ENCODE data around the gene HIGD2A. TPM values are rescaled to one million over a fixed set of nuclear protein-coding genes. Genes with fewer than 3 reads are reported as not detected.
A peak's percentile ranks its signal among the peaks of the same experiment; 100 is the strongest.

HIGD2A gene
- total and polyA plus RNA-seq, 10 of the 15 experiments (the other 5 are each of a cell fraction or from before 2014, with no cell fraction given), result 152 to 348 (median 194) TPM

- no peak for DNase-seq (ENCODE audit: low read depth, low spot score)
- Histone ChIP-seq H3K36me3 (ENCODE audit: control insufficient read depth in 2 of 2, insufficient read depth in 2 of 2, low read length in 1 of 2) (no peaks in the 10 kb centered on the region), H3K9ac (ENCODE audit: control insufficient read depth, insufficient read depth, low read length) (no peak overlapping the region), H3K27ac (ENCODE audit: control insufficient read depth, insufficient read depth) (no peak overlapping the region), H3K4me1 (ENCODE audit: control insufficient read depth, insufficient read depth, low read length) (peaks cover 5% of the 10 kb centered on the region), H2AFZ (ENCODE audit: control insufficient read depth, low read depth, low read length) (no peak overlapping the region; the same call in 1 of the 2 replicates), H3K27me3 (replicated peaks in 1 of 2; ENCODE audit: control insufficient read depth in 2 of 2, insufficient read depth in 2 of 2, low read length in 1 of 2) (no peaks in the 10 kb centered on the region), H3K4me2 (ENCODE audit: control insufficient read depth, insufficient read depth) (peak overlapping the region; percentile 74), H4K20me1 (ENCODE audit: control insufficient read depth, insufficient read depth) (no peaks in the 10 kb centered on the region), H3K9me3 (replicated peaks; ENCODE audit: control insufficient read depth, insufficient read depth, low read length) (no peaks in the 10 kb centered on the region), H3K4me3 (no peak overlapping the region; the same call in 1 of the 2 replicates), H3K79me2 (ENCODE audit: control insufficient read depth, insufficient read depth, low read length) (no peaks in the 10 kb centered on the region)
- peak; percentile 82 for ATAC-seq
- intact Hi-C loops (cut with micrococcal nuclease; ENCODE audit: unreplicated experiment), result no loop called here
- TF ChIP-seq SIX5 (IDR thresholded peaks at IDR 0.05; ENCODE audit: low read depth, low read length, severe bottlenecking) (no peak), IKZF2 (IDR thresholded peaks at IDR 0.05) (peak in 1 of 2 experiments; percentile 38; a peak in 1 of 4 replicates), RUNX3 (IDR thresholded peaks at IDR 0.05; ENCODE audit: low read length) (peak; percentile 47), FOXK2 (IDR thresholded peaks at IDR 0.05) (no peak), RAD21 (IDR thresholded peaks at IDR 0.05; ENCODE audit: insufficient read depth, low read depth, low read length) (no peak), CBFB (IDR thresholded peaks at IDR 0.05; ENCODE audit: low read depth) (peak; percentile 45; the same call in 1 of the 2 replicates), POU2F2 (IDR thresholded peaks at IDR 0.05; ENCODE audit: borderline replicate concordance, low read depth, low read length) (no peak), RBBP5 (conservative IDR thresholded peaks at IDR 0.05) (no peak)
- TF ChIP-seq, protein P1, sequence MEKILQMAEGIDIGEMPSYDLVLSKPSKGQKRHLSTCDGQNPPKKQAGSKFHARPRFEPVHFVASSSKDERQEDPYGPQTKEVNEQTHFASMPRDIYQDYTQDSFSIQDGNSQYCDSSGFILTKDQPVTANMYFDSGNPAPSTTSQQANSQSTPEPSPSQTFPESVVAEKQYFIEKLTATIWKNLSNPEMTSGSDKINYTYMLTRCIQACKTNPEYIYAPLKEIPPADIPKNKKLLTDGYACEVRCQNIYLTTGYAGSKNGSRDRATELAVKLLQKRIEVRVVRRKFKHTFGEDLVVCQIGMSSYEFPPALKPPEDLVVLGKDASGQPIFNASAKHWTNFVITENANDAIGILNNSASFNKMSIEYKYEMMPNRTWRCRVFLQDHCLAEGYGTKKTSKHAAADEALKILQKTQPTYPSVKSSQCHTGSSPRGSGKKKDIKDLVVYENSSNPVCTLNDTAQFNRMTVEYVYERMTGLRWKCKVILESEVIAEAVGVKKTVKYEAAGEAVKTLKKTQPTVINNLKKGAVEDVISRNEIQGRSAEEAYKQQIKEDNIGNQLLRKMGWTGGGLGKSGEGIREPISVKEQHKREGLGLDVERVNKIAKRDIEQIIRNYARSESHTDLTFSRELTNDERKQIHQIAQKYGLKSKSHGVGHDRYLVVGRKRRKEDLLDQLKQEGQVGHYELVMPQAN (conservative IDR thresholded peaks at IDR 0.05), result no peak
- TF ChIP-seq, protein P2, sequence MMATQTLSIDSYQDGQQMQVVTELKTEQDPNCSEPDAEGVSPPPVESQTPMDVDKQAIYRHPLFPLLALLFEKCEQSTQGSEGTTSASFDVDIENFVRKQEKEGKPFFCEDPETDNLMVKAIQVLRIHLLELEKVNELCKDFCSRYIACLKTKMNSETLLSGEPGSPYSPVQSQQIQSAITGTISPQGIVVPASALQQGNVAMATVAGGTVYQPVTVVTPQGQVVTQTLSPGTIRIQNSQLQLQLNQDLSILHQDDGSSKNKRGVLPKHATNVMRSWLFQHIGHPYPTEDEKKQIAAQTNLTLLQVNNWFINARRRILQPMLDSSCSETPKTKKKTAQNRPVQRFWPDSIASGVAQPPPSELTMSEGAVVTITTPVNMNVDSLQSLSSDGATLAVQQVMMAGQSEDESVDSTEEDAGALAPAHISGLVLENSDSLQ (IDR thresholded peaks at IDR 0.05), result 0 out of 2 replicates have a peak, but pooled peaks have one; percentile 6
- ChIA-PET POLR2A (interaction anchor here (0.8 to 0.9 kb wide), 2 partner anchors 11 to 63 kb away, joined by 3 to 4 read pairs; partner anchors contain the start of gene FAF2), CTCF (interaction anchor here (1.0 kb wide), 1 partner anchor 11 kb away, joined by 6 read pairs; the partner anchor contains the start of gene FAF2), SMC1A (ENCODE audit: uncharacterized antibody, unreplicated experiment) (interaction anchor here (1.2 kb wide), 1 partner anchor 13 kb away, joined by 3 read pairs; no protein-coding TSS in a partner anchor), RAD21 (ENCODE audit: unreplicated experiment) (interaction anchor here (0.7 kb wide), 1 partner anchor 159 kb away, joined by 3 read pairs; no protein-coding TSS in a partner anchor)
- no peak for FAIRE-seq
- 1% methylated on average over 5 of the region's 5 CpGs for WGBS (ENCODE audit: insufficient coverage, insufficient replicate concordance, low lambda C conversion rate, missing lambda C conversion rate)
- BruUV-seq (replicated peaks), result no TSS peak
- in situ Hi-C loops (cut with MboI), result no loop called here
These were observed 48.1 kb downstream of the HIGD2A start for GRCh38 chr5:176436656-176437055.
